ENCODE data around the gene TCFL5.

Gene TCFL5

DNA sequence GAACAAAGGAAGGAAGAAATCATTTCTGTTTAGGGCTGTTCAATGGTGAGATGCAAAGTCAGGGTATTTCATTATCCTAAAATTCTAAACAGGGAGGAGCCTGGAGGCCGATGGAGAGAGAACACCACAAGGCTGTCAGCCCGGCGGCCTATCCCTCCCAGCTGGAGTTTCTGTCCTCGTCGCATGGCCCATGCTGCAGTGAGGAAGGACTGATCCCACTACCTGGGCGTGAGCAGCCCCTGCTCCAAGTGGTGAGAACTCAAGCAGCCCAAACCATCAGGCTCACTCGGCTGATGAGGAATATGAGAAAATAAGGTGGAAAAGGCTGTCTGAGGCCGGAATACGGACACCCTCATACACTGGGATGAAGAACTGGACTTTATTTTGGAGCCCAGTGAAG, 33.9 kb upstream of the TCFL5 start:
- TF ChIP-seq, protein P1, sequence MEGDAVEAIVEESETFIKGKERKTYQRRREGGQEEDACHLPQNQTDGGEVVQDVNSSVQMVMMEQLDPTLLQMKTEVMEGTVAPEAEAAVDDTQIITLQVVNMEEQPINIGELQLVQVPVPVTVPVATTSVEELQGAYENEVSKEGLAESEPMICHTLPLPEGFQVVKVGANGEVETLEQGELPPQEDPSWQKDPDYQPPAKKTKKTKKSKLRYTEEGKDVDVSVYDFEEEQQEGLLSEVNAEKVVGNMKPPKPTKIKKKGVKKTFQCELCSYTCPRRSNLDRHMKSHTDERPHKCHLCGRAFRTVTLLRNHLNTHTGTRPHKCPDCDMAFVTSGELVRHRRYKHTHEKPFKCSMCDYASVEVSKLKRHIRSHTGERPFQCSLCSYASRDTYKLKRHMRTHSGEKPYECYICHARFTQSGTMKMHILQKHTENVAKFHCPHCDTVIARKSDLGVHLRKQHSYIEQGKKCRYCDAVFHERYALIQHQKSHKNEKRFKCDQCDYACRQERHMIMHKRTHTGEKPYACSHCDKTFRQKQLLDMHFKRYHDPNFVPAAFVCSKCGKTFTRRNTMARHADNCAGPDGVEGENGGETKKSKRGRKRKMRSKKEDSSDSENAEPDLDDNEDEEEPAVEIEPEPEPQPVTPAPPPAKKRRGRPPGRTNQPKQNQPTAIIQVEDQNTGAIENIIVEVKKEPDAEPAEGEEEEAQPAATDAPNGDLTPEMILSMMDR (IDR thresholded peaks at IDR 0.05; ENCODE audit: low read depth, low read length, missing control alignments), result no peak
- H3K4me3 ChIP-seq (ENCODE audit: low read depth, low read length), result no peak overlapping the region
- no peak for DNase-seq (ENCODE audit: low read depth)

DNA sequence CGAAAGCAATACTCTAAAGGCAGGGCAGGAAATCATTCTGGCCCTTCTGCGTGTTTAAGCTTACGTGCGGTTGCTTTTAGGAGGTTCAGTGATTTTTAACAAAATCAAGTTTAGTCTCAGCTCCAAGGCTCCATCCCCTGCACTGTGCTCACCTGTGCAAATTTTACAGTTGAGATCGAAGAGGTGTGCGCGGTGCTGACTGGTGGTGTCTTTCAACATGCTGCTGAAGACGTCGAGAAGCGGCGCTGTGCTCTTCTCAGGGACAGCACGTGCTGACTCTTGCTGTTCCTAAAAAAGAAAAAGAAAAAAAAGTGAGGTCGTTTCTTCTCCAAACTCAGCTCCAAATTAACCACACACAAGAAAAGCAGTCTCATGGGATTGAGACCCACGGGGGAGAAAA, 32.6 kb upstream of the TCFL5 start:
- no peak for DNase-seq (ENCODE audit: low read depth)
- TF ChIP-seq, protein P1 (IDR thresholded peaks at IDR 0.05; ENCODE audit: low read depth, low read length, missing control alignments), result no peak
- H3K4me3 ChIP-seq (ENCODE audit: low read depth, low read length), result no peak overlapping the region

DNA sequence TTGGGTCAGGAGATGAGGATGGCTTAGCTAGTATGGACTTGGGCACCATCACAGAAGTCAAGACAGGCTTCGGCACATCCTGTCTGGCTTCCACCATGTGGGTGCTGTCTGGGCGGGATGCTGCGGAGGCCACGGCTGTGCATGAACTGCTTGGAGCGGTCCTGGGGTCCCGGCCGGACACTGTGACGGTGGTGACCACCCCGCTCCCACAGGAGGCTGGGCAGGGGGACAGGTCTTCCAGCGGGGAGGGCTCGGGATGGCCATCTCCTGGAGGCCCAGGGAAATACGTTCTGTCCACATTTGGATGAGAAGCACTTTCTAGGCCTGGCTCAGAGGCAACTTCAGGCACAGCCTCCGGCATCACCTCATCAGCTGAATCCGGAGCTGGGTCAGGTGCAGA, 32.1 kb upstream of the TCFL5 start:
- TF ChIP-seq, protein P1 (IDR thresholded peaks at IDR 0.05; ENCODE audit: low read depth, low read length, missing control alignments), result no peak
- no peak for DNase-seq (ENCODE audit: low read depth)
- no peak overlapping the region for H3K4me3 ChIP-seq (ENCODE audit: low read depth, low read length)

GRCh38 chr20:62892348-62893304, 31.0 kb upstream of the TCFL5 start:
- DNase-seq (ENCODE audit: low read depth), result no peak
- TF ChIP-seq, protein P1 (IDR thresholded peaks at IDR 0.05; ENCODE audit: low read depth, low read length, missing control alignments), result no peak

DNA sequence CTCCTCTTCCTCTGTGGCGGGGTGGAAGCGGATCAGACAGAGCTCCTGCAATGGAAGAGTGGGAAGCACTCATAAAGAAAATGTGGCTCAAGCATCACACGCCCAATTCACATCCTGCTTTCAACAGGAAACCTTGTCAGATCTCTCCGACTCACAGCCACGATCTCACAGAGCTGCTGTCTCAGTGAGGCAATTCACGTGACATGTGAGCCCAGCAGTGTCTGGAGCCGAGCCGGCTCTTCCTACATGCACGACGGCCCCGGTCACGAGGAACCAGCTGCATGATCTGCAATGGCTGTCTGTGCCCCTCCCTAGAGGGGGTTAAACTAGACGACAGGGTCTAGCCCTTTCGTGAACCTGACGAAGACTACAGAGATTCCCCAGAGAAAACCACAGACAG, 29.5 kb upstream of the TCFL5 start:
- DNase-seq (ENCODE audit: low read depth), result no peak
- TF ChIP-seq, protein P1 (IDR thresholded peaks at IDR 0.05; ENCODE audit: low read depth, low read length, missing control alignments), result no peak
- H3K4me3 ChIP-seq (ENCODE audit: low read depth, low read length), result no peak overlapping the region

More at GRCh38 chr20:62892348-62893304, 31.0 kb upstream of the TCFL5 start:
- H3K4me3 ChIP-seq (ENCODE audit: low read depth, low read length), result no peak overlapping the region

- TF ChIP-seq, protein P1 (IDR thresholded peaks at IDR 0.05; ENCODE audit: low read depth, low read length, missing control alignments), result no peak
- DNase-seq (ENCODE audit: low read depth), result no peak
Measured at GRCh38 chr20:62890444-62890843, 28.8 kb upstream of the TCFL5 start.

More at GRCh38 chr20:62890444-62890843, 28.8 kb upstream of the TCFL5 start:
- no peak overlapping the region for H3K4me3 ChIP-seq (ENCODE audit: low read depth, low read length)
